HG03103 (cell line): Measurements from ENCODE around the gene ELN.
A peak's percentile ranks its signal among the peaks of the same experiment; 100 is the strongest.
"Not testable (repeated sequence)": the region's sequence is repeated elsewhere in the genome, so short reads cannot be mapped to it uniquely, and the experiment has no call there.

Experiments
- ATAC-seq: cut with Tn5 transposase; IDR thresholded peaks from one replicate; pipeline ENCODE4 v1.9.1; 2021; ENCODE audit warnings: low read depth; ENCODE audit not compliant: unreplicated experiment

The ELN gene

DNA sequence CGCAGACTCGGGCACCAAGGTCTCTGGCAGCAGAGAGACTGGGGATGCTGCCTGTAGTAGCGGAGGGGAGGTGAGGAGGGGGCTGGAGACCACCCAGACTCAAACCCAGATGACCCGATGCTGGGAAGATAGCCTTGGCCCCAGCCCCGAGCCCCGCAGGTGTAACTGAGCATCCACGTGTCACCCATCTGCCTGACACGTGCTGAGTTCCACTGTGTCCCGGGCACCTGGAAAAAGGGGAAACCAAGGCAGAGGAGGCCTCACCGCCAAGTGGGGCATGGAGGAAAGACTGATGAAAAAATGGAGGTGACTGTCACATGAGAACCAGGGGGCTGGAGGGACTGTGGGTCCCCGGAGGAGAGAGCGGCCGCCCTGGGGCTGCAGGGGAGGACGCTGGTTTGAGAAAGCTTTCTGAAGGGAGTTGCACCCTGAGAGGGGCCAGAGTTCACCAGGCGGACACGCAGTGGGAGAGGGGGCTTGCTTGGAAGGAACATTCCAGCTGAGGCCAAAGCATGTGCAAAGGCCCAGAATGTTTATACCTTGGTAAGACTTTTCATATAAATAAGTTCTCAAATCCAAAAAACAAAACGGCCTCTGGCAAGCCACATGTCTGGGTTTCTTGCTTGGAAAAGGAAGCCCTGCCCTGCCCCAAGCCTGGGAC is 27.4 kb upstream of the ELN start:
- ATAC-seq: no peak

DNA sequence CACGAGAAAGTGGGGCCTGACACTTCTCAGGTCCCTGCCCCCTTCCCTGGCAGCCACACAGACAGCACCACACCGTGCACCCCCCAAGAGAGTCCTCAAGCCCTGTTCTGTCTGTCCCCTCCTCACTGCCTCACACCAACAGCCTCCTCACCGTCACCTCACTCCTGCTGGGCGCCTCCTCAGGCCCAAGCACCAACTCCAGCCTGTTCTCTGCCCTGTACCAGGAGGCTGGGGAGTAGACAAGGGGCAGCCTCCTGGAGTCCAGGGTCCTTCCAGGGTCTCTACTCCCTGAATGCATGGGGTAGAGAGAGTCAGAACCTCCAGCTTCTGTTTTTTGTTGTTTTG is 26.9 kb upstream of the ELN start:
- no peak for ATAC-seq

DNA sequence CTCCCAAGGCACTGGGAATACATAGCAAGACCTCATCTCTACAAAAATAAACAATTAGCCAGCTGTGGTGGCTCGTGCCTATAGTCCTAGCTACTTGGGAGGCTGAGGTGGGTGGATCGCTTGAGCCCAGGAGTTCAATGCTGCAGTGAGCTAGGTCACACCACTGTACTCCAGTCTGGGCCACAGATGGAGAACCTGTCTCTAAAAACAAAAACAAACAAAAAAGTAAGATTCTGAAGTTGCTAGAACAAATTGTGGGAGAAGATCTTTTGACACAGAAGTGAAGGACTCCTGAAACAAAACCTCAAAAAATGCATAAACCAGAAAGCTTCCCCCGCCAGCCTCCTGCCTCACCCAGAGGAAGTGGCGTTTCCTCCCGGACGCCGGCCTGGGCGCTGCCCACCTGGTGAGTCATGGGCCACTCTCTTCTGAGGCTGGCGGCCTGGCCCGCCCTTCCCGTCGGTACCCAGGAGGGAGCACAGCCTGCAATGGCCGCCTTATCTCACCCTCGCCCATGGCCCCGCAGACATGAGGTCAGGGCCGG is 25.4 kb upstream of the ELN start:
- ATAC-seq: no peak

DNA sequence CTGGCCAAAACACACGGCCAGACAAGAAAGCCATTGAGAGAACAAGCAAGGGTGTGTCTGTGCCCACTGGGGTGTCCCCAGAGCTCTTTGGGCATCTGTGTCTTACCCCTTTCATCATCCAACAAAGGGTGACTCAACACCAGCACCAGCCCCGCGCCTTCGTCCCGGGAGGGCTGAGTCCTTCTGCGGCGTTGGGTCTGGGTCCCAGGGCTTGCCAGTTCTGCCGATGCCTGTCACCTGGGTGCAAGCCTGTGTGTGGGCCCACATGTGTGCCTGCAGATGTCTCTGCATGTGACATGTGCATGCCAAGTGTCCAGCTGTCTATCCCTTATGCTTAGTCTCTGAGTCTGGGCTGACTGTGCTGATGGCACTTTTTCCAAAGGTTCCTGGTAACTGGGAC is 24.4 kb upstream of the ELN start:
- no peak for ATAC-seq

DNA sequence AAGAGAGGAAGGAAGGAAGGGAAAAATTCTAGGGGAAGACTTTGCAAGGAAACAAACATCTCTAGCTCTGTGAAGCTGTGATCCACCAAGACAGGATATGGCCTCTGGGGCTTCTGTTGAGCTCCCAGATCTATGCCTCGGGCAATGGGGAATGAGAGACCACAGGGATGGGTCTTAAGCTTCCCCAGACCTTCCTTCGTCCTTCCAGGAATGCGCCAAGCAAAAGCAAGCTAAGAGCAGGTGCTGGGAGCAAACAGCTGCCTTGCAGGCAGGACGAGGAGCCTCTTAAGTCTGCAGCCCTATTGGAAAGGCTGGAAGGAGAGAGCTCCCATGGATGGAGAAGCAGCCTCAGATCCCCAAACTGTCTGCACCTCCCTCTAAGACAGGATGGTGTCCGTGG is 21.9 kb upstream of the ELN start:
- ATAC-seq: no peak

DNA sequence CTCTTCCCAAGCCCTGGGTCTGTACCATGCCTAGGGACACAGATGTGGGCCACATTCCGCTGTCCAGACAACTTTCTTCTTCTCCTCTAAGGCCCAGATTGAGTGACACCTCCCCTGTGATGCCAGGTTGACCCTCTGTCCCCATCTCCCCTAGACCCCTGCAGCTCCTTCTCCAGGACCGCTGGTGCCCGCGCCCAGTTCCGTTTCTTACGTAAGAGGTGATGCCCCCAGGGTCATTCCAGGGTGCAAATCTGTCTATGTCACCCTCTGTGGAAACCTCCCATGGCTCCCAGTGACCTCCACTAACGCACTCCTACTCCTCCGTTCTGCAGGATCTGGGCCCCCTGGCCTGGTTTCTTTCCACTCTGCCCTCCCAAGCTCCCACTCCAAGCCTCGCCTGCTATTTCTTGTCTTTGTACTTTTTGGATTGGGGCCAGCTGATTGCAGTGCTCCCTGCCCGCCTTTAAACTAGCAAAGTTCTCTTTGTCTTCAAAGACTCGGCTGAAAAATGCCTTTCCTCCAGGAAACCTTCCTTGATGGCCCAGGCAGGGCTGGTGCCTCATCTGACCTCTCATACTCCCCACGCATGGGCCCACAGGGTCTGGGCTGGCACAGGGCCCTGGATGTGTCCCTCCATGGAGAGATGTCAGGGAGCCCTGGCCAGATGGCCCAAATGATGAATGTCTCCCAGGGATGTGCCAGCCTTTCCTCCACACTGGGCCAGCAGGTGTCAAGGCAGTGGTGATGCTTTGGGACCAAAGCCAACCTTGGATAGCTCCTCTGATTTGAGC is 21.3 kb upstream of the ELN start:
- no peak for ATAC-seq

DNA sequence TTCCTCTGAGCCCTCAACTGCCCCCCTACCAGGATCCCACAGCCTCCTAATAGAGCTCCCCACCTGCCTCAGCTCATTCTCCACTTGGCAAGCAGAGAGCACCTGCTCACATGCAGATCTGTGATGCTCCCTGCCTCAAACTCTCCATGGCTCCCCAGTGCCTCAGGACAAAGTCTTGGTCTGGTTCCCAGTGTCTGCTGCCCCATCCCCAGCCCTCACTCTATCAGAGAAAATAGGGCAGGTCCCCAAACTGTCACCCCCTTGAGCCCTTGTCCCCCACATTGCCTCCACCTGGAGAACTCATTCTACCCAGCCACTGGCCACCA is 20.8 kb upstream of the ELN start:
- ATAC-seq: no peak

DNA sequence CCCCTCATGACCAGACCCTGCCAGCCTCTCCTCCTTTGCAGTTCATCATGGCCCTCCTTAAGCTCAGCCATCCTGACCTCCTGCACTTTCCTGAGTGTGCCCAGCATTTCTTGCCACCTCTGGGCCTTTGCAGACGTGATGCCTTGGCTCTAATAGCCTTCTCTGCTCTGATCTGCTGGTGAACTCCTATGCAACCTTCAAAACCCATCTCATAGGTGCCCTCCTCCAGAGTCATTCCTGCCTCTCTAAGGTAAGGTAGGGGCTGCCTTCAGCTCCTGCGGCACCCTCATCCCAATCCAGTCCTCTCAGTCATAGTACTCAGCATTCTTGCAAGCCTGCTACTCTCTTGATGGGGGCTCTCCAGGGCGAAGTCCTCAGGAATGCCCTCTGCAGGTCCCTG is 19.3 kb upstream of the ELN start:
- no peak for ATAC-seq

DNA sequence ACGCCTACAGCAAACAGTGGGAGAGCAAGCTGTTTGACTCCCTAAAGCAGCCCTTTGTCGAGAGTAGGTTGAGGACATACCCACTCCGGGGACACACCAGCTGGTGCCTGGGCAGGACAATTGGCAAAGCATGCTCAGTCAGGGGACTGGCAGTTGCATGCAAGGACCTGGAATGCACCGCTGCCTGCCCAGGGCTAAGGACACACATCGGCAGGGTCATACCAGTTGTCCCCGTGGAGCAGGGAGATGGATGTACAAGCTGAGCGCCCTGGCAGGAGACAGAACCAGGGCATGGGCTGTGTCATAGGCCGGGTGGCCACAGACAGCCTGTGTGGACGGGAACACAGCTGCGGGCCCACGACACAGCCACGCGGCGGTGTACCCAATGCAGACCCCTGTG is 18.3 kb upstream of the ELN start:
- no peak for ATAC-seq

DNA sequence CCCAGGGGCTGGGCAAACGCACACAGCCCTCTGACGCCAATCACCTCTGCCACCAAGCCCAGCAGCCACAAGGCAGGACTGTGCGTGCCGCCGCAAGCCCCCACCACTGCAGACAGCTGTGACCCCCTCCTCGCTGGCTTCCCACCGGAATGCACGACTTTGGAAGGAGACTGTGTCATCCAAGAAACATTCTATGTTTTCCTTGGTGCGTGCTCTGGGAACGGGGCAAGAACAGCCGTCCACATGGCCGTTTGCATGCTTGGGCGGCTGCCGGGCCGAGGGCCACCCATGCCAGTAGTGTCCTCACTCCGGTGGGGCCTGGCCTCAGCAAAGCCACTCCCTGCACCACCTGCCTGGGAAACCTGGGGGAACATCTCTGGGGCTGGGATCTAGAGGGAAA is 17.6 kb upstream of the ELN start:
- ATAC-seq: no peak

DNA sequence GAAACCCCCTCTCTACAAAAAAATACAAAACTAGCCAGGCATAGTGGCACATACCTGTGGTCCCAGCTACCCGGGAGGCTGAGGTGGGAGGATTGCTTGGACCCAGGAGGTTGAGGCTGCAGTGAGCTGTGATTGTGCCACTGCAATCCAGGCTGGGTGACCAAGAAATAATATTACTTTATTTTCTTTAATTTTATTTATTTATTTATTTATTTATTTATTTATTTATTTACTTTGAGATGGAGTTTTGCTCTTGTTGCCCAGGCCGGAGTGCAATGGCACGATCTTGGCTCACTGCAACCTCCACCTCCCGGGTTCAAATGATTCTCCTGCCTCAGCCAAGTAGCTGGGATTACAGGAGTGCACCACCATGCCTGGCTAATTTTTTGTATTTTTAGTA is 16.6 kb upstream of the ELN start:
- not testable (repeated sequence) for ATAC-seq

DNA sequence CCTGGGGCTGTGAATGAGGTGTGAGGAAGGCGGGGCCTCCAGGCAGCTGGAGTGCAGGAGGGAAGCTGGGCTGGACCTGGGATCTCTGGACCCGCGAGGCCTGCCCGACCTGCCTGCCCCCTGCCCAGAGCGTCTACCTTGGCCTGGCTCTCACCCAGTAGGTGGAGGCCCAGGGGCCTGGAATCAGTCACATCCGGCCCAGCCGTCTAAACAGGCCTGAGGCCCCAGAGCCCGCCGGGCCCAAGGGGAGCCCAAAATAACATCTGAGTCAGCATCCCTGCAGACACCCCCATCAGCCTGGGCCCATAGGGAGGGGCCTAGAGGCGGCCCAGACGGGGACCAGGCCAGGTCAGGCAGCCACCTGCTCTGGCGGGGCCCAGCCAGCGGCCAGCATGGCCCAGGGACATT is 15.1 kb upstream of the ELN start:
- ATAC-seq: peak; percentile 93

DNA sequence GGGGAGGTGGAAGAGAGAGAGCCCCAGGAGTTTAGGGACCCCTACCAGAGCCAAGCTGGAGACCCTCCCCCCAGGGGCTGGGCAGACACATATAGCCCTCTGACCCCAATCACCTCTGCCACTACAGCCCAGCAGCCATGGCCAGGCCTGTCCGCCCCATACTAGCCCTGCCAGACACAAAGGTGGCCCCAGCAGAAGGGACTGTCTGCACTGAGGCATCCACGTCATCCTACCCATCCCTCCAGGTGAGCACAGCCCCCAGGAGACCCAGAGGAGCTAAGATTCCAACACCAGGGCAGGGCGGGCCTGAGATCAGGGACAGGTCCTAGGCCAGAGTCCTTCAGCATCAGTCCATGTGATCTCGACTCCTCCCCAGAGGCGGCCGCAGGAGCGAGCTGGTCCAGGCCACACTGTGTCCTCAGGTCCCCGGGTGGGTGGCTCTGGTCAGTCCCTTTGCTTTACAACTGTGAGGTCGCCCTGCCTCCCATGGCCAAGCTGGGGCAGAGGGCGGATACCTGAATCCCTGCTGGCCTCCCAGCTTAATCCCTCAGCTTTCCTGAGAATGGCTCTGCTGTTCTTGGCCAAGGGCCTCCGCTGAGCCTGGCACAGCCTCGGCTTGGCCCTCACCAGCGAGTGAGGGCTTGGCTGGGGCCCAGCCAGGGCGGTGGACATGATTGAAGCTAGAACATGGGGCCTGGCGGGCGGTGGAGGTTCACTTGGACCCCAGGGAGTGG is 14.3 kb upstream of the ELN start:
- ATAC-seq: no peak

DNA sequence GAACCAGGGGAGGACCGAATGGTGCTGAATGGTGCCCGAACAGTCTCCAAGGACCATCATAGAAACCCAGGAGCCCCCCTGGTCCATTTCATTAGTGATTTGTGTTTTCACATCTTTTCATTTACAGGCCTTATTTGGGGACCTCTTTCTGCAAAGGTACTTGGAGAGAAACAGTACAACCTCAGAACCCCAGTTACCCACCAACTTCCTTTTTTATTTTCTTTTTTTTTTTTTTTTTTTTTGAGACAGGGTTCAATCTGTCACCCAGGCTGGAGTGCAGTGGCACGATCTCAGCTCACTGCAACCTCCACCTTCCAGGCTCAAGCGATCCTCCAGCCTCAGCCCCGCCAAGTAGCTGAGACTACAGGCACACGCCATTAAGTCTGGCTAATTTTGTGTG is 13.0 kb upstream of the ELN start:
- no peak for ATAC-seq

DNA sequence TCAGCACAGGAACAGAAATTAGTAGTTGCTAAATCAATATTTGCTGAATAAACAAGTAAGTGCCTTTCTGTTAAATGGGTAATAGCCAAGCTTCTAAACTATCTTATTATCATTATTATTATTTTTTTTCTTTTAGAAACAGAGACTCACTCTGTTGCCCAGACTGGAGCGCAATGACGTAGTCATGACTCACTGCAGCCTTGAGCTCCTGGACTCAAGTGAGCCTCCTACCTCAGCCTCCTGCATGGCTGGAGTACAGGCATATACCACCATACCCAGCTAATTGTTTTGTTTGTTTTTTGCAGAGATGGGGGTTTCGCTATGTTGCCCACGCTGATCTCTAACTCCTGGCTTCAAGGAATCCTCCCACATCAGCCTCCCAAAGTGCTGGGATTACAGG is 12.3 kb upstream of the ELN start:
- no peak for ATAC-seq

DNA sequence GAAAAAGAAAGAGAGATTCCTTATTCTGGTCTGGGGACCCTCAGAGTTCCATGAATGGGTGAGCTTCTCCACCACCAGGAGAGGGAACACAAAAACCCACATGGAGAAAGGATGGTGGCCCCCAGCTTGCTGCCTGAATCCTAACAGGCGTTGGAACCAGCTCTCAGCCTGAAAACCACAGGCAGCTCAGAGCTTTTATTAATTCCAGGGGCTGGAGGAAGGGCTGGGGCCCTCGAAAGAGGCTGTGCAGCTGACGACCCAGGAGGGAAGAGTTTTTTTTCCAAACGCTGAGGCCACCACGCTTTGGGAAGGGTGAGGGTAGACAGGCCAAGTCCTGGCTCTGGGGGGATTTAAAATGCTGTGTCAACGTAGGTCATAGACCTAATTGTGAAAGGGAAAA is 10.8 kb upstream of the ELN start:
- no peak for ATAC-seq

DNA sequence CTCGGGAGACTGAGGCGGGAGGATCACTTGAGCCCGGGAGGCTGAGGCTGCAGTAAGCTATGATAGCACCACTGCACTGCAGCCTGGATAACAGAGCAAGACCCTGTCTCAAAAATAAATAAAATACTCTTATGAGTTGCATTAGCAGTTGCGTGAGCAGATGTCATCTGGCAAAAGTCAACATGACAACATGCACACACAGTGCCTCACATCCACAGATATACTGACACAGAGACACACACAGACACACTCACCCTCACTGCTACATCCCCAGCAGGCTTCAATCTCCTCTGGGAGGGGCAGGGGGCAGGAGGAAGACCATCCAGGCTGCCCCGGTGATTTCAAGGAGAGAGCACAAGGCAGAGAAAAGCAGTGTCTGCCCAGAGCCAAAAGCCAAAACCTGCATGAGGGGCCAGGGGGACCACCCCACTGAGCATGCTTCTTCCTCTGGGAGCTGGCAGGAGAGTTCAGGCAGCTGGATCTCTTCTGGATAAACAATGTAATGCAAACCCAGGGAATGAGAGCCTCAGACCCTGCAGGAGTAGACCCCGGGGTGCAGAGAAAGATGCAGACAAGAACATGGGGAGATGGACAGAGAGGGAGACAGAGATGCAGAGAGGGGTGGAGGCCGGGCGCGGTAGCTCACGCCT is 9.6 kb upstream of the ELN start:
- no peak for ATAC-seq

DNA sequence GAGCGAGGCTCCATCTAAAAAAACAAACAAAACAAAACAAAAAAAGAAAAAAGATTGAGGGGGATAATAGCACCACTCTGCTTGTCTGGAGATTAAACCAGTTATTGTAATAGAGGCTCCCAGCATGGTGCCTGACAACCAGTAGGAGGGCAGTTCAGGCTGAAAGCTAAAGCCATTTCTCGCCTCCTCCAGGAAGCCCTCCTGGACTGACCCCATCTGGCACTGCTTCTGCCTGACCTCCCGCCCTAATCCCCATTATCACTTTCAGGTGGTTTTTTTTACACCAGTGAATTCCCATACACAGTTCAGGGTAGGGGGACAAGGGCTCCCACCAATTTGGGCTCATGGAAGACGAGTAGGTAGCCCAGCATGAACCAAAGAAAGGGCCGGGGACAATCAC is 8.8 kb upstream of the ELN start:
- no peak for ATAC-seq

DNA sequence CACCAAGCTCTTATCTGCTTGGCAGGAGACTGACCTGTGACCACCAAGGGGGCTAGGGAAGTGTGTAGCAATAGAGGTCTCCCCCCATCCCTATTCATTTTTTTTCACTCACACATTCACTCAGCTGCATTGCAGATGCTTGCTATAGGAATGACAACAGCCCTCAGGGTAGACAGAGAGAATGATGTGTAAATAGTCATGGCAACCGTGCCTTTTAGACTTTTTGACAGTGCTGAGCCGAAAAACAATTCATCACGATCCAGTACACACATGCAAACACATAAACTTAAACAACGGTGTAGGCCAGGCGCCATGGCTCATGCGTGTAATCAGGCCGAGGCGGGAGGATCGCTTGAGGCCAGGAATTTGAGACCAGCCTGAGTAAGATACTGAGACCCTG is 7.6 kb upstream of the ELN start:
- ATAC-seq: no peak

DNA sequence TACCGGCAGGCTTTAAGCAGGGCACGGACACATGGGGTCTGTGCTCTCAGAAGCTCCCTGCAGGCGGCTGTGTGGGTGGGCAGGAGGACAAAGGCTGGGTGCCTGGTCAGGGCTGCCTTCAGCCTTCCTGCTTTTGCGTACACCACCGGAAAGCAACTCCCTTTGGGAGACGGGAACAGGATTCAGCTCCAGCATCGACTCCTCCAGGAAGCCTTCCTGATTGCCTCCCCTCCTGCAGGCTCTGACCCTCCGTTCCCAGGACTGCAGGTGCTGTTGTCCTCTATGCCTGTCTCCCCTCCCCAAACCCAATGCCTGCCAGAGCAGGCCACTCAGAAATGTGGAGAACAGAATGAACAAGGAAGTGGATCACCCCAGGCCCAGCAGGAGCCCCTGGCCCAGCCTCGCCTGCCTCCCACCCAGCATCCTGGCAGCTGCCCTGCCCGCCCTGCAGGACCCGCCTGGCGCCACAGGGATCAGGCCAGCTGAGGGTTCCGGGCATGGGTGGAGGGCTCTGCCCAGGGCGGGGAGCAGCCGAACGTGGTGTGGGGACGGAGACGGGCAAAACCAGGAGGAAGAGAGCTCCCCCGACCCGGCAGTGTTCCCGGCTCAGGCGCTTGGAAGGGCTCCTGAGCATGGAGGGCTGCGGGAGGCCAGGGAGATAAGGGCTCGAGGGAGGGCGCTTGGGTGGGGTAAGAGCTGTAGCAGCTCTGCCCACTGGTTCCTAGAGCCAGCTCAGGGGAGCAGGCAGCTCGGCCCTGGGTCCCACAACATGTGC is 6.2 kb upstream of the ELN start:
- no peak for ATAC-seq

DNA sequence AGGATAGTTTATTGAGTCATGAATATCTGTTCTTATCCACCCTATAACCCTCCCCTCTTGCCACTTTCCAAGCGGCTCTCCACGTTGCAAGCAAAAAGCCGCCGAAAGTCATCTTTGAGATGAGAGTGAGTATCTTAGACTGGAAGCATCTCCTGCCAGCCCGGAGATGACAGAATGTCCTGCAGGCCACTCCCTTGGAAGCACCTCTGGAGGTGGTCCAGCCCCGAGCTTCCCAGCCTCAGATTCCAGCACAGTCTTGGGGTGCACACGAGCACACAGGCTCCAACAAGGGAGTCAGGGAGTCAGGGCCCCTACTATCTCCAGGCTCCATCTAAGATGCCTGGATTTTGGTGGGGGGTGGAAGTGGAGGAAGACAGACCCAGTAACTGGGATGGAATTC is 5.5 kb upstream of the ELN start:
- ATAC-seq: no peak
